ENCODE results near the gene FYB2. TPM values are rescaled to one million over a fixed set of nuclear protein-coding genes. Genes with fewer than 3 reads are reported as not detected.

Gene FYB2
- total RNA-seq, 1 donor from 2014 or later = 0.34 TPM

DNA sequence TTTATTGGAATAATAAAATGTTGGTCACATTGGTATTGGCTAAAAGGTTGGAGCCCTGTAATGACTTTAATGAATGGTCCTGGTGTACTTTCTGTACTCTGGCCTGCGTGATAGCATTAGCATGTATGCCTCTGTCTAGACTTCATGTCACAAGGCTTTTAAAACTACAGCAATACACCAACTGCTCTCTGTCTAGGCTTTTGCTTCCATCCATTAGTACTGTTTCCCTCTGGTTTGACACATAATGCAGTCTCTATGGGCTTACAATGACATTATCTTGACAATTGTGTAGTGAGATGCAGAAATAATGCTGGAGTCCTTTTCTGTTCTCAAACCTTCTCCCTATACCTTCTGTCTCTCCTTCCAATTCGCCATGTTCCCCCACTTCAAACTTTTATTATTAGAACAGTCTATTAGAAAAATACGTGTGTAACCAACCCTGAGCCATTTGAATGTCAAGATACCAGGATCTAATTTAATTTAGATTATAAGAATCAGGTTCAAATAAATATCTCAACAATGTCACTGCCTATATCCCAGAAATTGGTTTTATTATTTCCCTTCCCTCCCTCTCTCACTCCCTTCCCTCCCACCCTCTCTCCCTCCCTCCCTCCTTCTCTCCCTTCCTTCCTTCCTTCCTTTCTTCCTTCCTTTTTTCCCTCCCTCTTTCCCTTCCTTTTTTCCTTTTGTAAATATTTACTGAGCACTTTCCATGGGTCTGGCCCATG lies 44.2 kb upstream of the FYB2 start:
- Mint-ChIP-seq H3K27me3 (ENCODE audit: low read depth) (peaks cover 37% of the 10 kb centered on the region), H3K4me1 (no peaks in the 10 kb centered on the region), H3K4me3 (no peak overlapping the region), H3K36me3 (no peaks in the 10 kb centered on the region), H3K27ac (no peak overlapping the region), H3K9me3 (peaks cover 20% of the 10 kb centered on the region)
- TF ChIP-seq, protein P1, sequence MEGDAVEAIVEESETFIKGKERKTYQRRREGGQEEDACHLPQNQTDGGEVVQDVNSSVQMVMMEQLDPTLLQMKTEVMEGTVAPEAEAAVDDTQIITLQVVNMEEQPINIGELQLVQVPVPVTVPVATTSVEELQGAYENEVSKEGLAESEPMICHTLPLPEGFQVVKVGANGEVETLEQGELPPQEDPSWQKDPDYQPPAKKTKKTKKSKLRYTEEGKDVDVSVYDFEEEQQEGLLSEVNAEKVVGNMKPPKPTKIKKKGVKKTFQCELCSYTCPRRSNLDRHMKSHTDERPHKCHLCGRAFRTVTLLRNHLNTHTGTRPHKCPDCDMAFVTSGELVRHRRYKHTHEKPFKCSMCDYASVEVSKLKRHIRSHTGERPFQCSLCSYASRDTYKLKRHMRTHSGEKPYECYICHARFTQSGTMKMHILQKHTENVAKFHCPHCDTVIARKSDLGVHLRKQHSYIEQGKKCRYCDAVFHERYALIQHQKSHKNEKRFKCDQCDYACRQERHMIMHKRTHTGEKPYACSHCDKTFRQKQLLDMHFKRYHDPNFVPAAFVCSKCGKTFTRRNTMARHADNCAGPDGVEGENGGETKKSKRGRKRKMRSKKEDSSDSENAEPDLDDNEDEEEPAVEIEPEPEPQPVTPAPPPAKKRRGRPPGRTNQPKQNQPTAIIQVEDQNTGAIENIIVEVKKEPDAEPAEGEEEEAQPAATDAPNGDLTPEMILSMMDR (IDR thresholded peaks at IDR 0.05; ENCODE audit: unreplicated experiment) = no peak
- no peak for DNase-seq (ENCODE audit: low spot score in 2 of 2, unreplicated experiment in 2 of 2)

DNA sequence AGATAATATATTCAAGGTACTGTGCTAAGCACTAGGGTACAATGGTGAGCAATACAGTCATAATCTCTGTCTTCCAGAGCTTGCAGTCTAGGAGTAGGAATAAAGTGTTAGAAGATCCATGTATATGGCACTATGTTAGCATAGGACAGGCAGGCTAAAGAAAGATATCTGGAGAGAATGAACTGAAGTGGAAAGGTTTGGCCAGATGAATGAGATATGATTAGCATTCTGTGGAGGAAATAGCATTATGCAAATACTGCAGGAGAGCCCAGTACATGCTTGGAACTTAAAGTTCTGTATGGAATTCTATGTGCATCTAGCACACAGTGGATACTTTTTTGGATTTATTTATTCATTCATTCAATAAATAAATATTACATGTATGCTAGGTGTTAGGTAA lies 40.1 kb upstream of the FYB2 start:
- H3K4me1 Mint-ChIP-seq = no peaks in the 10 kb centered on the region
- H3K36me3 Mint-ChIP-seq = no peaks in the 10 kb centered on the region
- peaks cover 36% of the 10 kb centered on the region for H3K27me3 Mint-ChIP-seq (ENCODE audit: low read depth)
- H3K27ac Mint-ChIP-seq = no peak overlapping the region
- no peak overlapping the region for H3K4me3 Mint-ChIP-seq
- TF ChIP-seq, protein P1 (IDR thresholded peaks at IDR 0.05; ENCODE audit: unreplicated experiment) = no peak
- no peak for DNase-seq (ENCODE audit: low spot score in 2 of 2, unreplicated experiment in 2 of 2)
- H3K9me3 Mint-ChIP-seq = peaks cover 11% of the 10 kb centered on the region

DNA sequence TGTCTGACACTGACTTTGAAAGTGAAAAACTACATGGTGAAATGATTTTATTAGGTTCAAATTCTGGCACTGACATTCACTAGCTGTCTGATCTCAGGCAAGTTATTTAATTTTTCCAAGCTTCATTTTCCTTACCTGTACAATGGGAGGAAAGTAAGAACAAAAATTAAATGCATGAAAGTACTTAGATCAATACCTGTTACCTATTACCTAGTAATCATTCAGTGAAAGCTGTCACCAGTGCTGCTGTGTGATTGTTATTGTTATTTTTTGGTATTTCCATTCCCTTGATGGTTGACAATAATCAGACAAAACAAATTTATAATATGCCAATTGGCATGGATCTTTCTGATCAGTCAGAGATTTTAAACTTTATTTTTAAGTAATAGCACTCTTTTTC lies 37.0 kb upstream of the FYB2 start:
- peaks cover 39% of the 10 kb centered on the region for H3K27me3 Mint-ChIP-seq (ENCODE audit: low read depth)
- no peak overlapping the region for H3K27ac Mint-ChIP-seq
- H3K4me1 Mint-ChIP-seq = peaks cover 2% of the 10 kb centered on the region
- TF ChIP-seq, protein P1 (IDR thresholded peaks at IDR 0.05; ENCODE audit: unreplicated experiment) = no peak
- no peak overlapping the region for H3K4me3 Mint-ChIP-seq
- peaks cover 7% of the 10 kb centered on the region for H3K9me3 Mint-ChIP-seq
- DNase-seq (ENCODE audit: low spot score in 2 of 2, unreplicated experiment in 2 of 2) = no peak
- H3K36me3 Mint-ChIP-seq = no peaks in the 10 kb centered on the region

DNA sequence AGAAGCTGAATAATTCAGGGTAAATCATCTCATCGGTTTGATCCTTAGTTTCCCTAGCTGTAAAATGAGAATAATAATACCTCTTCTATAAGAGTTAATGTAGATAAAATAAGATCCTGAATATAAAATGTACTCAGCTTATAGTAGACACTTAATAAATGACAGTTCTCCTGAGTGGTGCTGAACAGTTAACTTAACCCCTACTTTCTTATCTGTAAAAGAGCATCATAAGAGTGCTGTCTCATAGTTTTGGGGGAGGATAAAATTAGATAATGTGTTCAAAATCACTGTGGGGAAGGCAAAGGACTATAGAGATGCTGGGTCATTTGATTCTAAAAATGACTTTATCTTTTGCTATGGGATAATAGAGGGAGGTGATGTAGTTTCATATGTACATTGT lies 36.0 kb upstream of the FYB2 start:
- Mint-ChIP-seq H3K27ac (no peak overlapping the region), H3K4me1 (peaks cover 4% of the 10 kb centered on the region), H3K27me3 (ENCODE audit: low read depth) (peaks cover 36% of the 10 kb centered on the region), H3K9me3 (peaks cover under 1% of the 10 kb centered on the region), H3K36me3 (no peaks in the 10 kb centered on the region), H3K4me3 (no peak overlapping the region)
- TF ChIP-seq, protein P1 (IDR thresholded peaks at IDR 0.05; ENCODE audit: unreplicated experiment) = no peak
- DNase-seq (ENCODE audit: low spot score in 2 of 2, unreplicated experiment in 2 of 2) = no peak

DNA sequence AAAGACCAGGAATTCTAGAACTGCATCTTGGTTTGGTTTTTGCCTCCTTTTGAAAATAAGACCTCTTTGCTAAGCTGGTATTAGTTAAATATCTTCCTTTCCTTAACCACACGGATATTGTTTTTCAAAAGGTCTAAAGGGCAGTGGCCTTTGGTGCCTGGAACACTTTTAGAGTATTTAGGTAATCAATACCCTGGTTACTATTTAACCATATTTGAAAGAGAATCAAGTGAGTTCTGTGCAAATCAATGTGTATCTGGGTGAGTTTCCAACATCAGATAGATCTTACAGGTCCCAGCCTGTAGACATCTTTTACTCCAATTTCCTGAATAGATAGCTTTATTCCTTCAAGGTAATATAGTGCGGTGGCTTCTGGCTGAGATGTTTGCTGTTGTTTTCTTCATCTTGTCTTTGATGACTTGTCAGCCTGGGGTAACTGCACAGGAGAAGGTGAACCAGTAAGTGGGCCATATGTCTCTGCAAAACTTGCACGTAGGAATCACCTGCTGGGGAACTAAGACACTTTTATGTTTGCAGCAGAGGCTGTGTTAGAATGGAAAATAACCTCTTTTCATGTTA lies 35.4 kb upstream of the FYB2 start, which contains the start of gene C8A:
TSS of gene C8A (plus strand) at position 277 of the 579 bp plus-strand sequence. CDS start at position 382, 105 bp downstream.
- no peak within 1 kb of the TSS for H3K4me3 Mint-ChIP-seq
- DNase-seq (ENCODE audit: low spot score in 2 of 2, unreplicated experiment in 2 of 2) = no peak
- H3K4me1 Mint-ChIP-seq = peaks cover 4% of the 10 kb centered on the region
- H3K27me3 Mint-ChIP-seq (ENCODE audit: low read depth) = peaks cover 37% of the 10 kb centered on the region
- TF ChIP-seq, protein P1 (IDR thresholded peaks at IDR 0.05; ENCODE audit: unreplicated experiment) = no peak
- H3K36me3 Mint-ChIP-seq = no peaks in the 10 kb centered on the region
- H3K27ac Mint-ChIP-seq = no peak within 1 kb of the TSS
- H3K9me3 Mint-ChIP-seq = no peaks in the 10 kb centered on the region

Data from mesothelial cell of epicardium (in vitro differentiated cells).